HG03342 (cell line): Measurements from ENCODE around the gene CARNS1.

Experiments used
- ATAC-seq: cut with Tn5 transposase; IDR thresholded peaks from one replicate; pipeline ENCODE4 v1.9.1; 2021; ENCODE audit warnings: mild to moderate bottlenecking, moderate library complexity; ENCODE audit not compliant: unreplicated experiment

Gene CARNS1

GRCh38 chr11:67415501-67416304, at the start of gene CARNS1:
Gene CARNS1 (plus strand): TSS chr11:67415678. CDS start chr11:67416200, 522 bp downstream.
- no peak for ATAC-seq

GRCh38 chr11:67365736-67366444, 49.6 kb upstream of the CARNS1 start:
- ATAC-seq: no peak

- no peak for ATAC-seq
Observed at GRCh38 chr11:67366546-67366945, 48.9 kb upstream of the CARNS1 start.

- ATAC-seq: no peak
Observed at GRCh38 chr11:67366961-67367760, 48.3 kb upstream of the CARNS1 start.

GRCh38 chr11:67367761-67368227, 47.7 kb upstream of the CARNS1 start:
- no peak for ATAC-seq

GRCh38 chr11:67368621-67369020, 46.9 kb upstream of the CARNS1 start:
- no peak for ATAC-seq

- ATAC-seq: no peak
Observed at GRCh38 chr11:67369275-67369674, 46.2 kb upstream of the CARNS1 start.

GRCh38 chr11:67369801-67370284, 45.6 kb upstream of the CARNS1 start:
- no peak for ATAC-seq

- ATAC-seq: no peak
Observed at GRCh38 chr11:67370351-67371076, 45.0 kb upstream of the CARNS1 start.

- no peak for ATAC-seq
Observed at GRCh38 chr11:67371189-67371910, 44.1 kb upstream of the CARNS1 start.

GRCh38 chr11:67371911-67372320, 43.6 kb upstream of the CARNS1 start:
- ATAC-seq: no peak

GRCh38 chr11:67372321-67372992, 43.0 kb upstream of the CARNS1 start:
- ATAC-seq: no peak

- no peak for ATAC-seq
Observed at GRCh38 chr11:67372993-67373647, 42.4 kb upstream of the CARNS1 start, which contains the start of gene CLCF1. Gene CLCF1 (minus strand): TSS chr11:67373598. CDS start chr11:67373539, 59 bp downstream.

- no peak for ATAC-seq
Observed at GRCh38 chr11:67373648-67374570, 41.6 kb upstream of the CARNS1 start.

GRCh38 chr11:67374571-67375281, 40.8 kb upstream of the CARNS1 start:
- ATAC-seq: no peak

GRCh38 chr11:67375320-67376055, 40.0 kb upstream of the CARNS1 start:
- no peak for ATAC-seq
